T-helper 22 cell (primary cell): ENCODE results near the gene GAREM1.

Experiments
- DNase-seq: peaks from one replicate; pipeline ENCODE4 v3.0.0-alpha.2; 2020; ENCODE audit warnings: low read depth

The GAREM1 gene

GRCh38 chr18:32459361-32460101, 11.2 kb downstream of the GAREM1 start:
- no peak for DNase-seq

- DNase-seq = no peak
Observed at GRCh38 chr18:32455361-32455760, 15.3 kb downstream of the GAREM1 start.

GRCh38 chr18:32454593-32454992, 16.1 kb downstream of the GAREM1 start:
- DNase-seq = no peak

- no peak for DNase-seq
Observed at GRCh38 chr18:32450874-32451273, 19.8 kb downstream of the GAREM1 start.

GRCh38 chr18:32450026-32450691, 20.5 kb downstream of the GAREM1 start:
- DNase-seq = no peak

GRCh38 chr18:32446780-32447179, 23.9 kb downstream of the GAREM1 start:
- no peak for DNase-seq

GRCh38 chr18:32445846-32446245, 24.8 kb downstream of the GAREM1 start:
- DNase-seq = no peak

GRCh38 chr18:32443706-32444215, 26.9 kb downstream of the GAREM1 start:
- DNase-seq = no peak

- DNase-seq = no peak
Observed at GRCh38 chr18:32443033-32443705, 27.5 kb downstream of the GAREM1 start.

GRCh38 chr18:32442575-32442974, 28.1 kb downstream of the GAREM1 start:
- no peak for DNase-seq

GRCh38 chr18:32441533-32441932, 29.1 kb downstream of the GAREM1 start:
- DNase-seq = no peak

- DNase-seq = no peak
Observed at GRCh38 chr18:32440518-32440917, 30.2 kb downstream of the GAREM1 start.

GRCh38 chr18:32439802-32440201, 30.9 kb downstream of the GAREM1 start:
- no peak for DNase-seq

GRCh38 chr18:32439241-32439640, 31.4 kb downstream of the GAREM1 start:
- DNase-seq = no peak

- DNase-seq = no peak
Observed at GRCh38 chr18:32438173-32438572, 32.5 kb downstream of the GAREM1 start.

GRCh38 chr18:32437100-32437834, 33.4 kb downstream of the GAREM1 start:
- DNase-seq = no peak

- no peak for DNase-seq
Observed at GRCh38 chr18:32435631-32436500, 34.8 kb downstream of the GAREM1 start.

GRCh38 chr18:32431753-32432152, 38.9 kb downstream of the GAREM1 start:
- no peak for DNase-seq

- DNase-seq = no peak
Observed at GRCh38 chr18:32429402-32429801, 41.3 kb downstream of the GAREM1 start.

GRCh38 chr18:32427084-32427900, 43.4 kb downstream of the GAREM1 start:
- no peak for DNase-seq
